H9 (cell line): ENCODE measurements around the gene MIEF1. TPM values are rescaled to one million over a fixed set of nuclear protein-coding genes. Genes with fewer than 3 reads are reported as not detected.

Experiments
- DNase-seq: peaks from one replicate; pipeline ENCODE4 v3.0.0-alpha.2; 2017
- H2AFZ ChIP-seq: one replicate; pipeline ENCODE4 v1.6.1; 2013; ENCODE audit warnings: mild to moderate bottlenecking, low read length, control low read depth, moderate library complexity
- H2AK5ac ChIP-seq: 2 replicates; pipeline ENCODE4 v1.6.1; 2013; ENCODE audit warnings: low read length, control low read depth, mixed read lengths; ENCODE audit not compliant: insufficient read length
- H2BK120ac ChIP-seq: one replicate; pipeline ENCODE4 v1.6.1; 2013; ENCODE audit warnings: low read depth, mild to moderate bottlenecking, low read length, control low read depth, inconsistent platforms; ENCODE audit not compliant: poor library complexity, severe bottlenecking
- H2BK12ac ChIP-seq: 2 replicates; pipeline ENCODE4 v1.6.1; 2013; ENCODE audit warnings: low read length, control low read depth, mixed read lengths, low read depth; ENCODE audit not compliant: insufficient read length
- H2BK15ac ChIP-seq: 2 replicates; pipeline ENCODE4 v1.6.1; 2013; ENCODE audit warnings: low read depth, low read length, control low read depth
- H2BK20ac ChIP-seq: one replicate; pipeline ENCODE4 v1.6.1; 2013; ENCODE audit warnings: low read depth, mild to moderate bottlenecking, low read length, control low read depth, inconsistent platforms; ENCODE audit not compliant: poor library complexity, severe bottlenecking
- H2BK5ac ChIP-seq: 2 replicates; pipeline ENCODE4 v1.6.1; 2013; ENCODE audit warnings: low read length, control low read depth, mixed read lengths; ENCODE audit not compliant: insufficient read length
- H3K14ac ChIP-seq: 2 replicates; pipeline ENCODE4 v1.6.1; 2013; ENCODE audit warnings: low read length, control low read depth; ENCODE audit not compliant: insufficient read depth
- H3K18ac ChIP-seq: 2 replicates; pipeline ENCODE4 v1.6.1; 2013; ENCODE audit warnings: low read depth, mild to moderate bottlenecking, mixed read lengths, low read length, control low read depth; ENCODE audit not compliant: insufficient read length
- H3K23ac ChIP-seq: 2 replicates; pipeline ENCODE4 v1.6.1; 2013; ENCODE audit warnings: low read length, control low read depth, mixed read lengths, low read depth; ENCODE audit not compliant: insufficient read length
- H3K23me2 ChIP-seq: 2 replicates; pipeline ENCODE4 v1.6.1; 2013; ENCODE audit warnings: low read depth, mild to moderate bottlenecking, mixed read lengths, low read length, control low read depth; ENCODE audit not compliant: insufficient read length, poor library complexity, severe bottlenecking
- H3K27ac ChIP-seq: 2 replicates; pipeline ENCODE4 v1.5.1; 2013; ENCODE audit warnings: low read length, control low read depth, mixed read lengths, low read depth; ENCODE audit not compliant: insufficient read length
- H3K27me3 ChIP-seq: 2 replicates; pipeline ENCODE4 v1.6.1; 2013; ENCODE audit warnings: low read length, control low read depth, inconsistent platforms; ENCODE audit not compliant: insufficient read depth
- H3K4ac ChIP-seq: 2 replicates; pipeline ENCODE4 v1.6.1; 2013; ENCODE audit warnings: low read depth, mild to moderate bottlenecking, control low read depth, inconsistent platforms, low read length, moderate library complexity
- H3K4me1 ChIP-seq: 2 replicates; pipeline ENCODE4 v1.6.1; 2013; ENCODE audit warnings: low read length, control low read depth, inconsistent platforms; ENCODE audit not compliant: insufficient read depth
- H3K4me2 ChIP-seq: 2 replicates; pipeline ENCODE4 v1.6.1; 2013; ENCODE audit warnings: low read length, control low read depth, mixed read lengths; ENCODE audit not compliant: insufficient read length, insufficient read depth
- H3K56ac ChIP-seq: 2 replicates; pipeline ENCODE4 v1.6.1; 2013; ENCODE audit warnings: low read depth, mild to moderate bottlenecking, mixed read lengths, low read length, control low read depth; ENCODE audit not compliant: insufficient read length
- H3K79me1 ChIP-seq: 2 replicates; pipeline ENCODE4 v1.6.1; 2013; ENCODE audit warnings: low read depth, mild to moderate bottlenecking, moderate library complexity, low read length, control low read depth, inconsistent platforms; ENCODE audit not compliant: insufficient read depth, poor library complexity, severe bottlenecking
- H3K79me2 ChIP-seq: 2 replicates; pipeline ENCODE4 v1.6.1; 2013; ENCODE audit warnings: low read length, control low read depth, inconsistent platforms; ENCODE audit not compliant: insufficient read depth
- H3K9ac ChIP-seq: 2 replicates; pipeline ENCODE4 v1.6.1; 2013; ENCODE audit warnings: low read length, control low read depth, mixed read lengths; ENCODE audit not compliant: insufficient read length; ENCODE audit errors: extremely low read depth
- H3K9me3 ChIP-seq: one replicate; pipeline ENCODE4 v1.6.1; 2013; ENCODE audit warnings: low read depth, low read length, inconsistent platforms; ENCODE audit not compliant: control insufficient read depth
- H3T11ph ChIP-seq: one replicate; pipeline ENCODE4 v1.6.1; 2013; ENCODE audit warnings: mild to moderate bottlenecking, low read length, control low read depth, inconsistent platforms
- H4K20me1 ChIP-seq: one replicate; pipeline ENCODE4 v1.6.1; 2013; ENCODE audit not compliant: control insufficient read depth, insufficient read length, insufficient read depth
- H4K5ac ChIP-seq: 2 replicates; pipeline ENCODE4 v1.6.1; 2013; ENCODE audit warnings: low read depth, mild to moderate bottlenecking, mixed read lengths, low read length, control low read depth; ENCODE audit not compliant: insufficient read length
- H4K8ac ChIP-seq: replicated peaks from 2 replicates; pipeline ENCODE4 v1.6.1; 2013; ENCODE audit warnings: low read length, control low read depth, mixed read lengths, low read depth; ENCODE audit not compliant: insufficient read length
- H4K91ac ChIP-seq: 2 replicates; pipeline ENCODE4 v1.6.1; 2013; ENCODE audit warnings: low read depth, mild to moderate bottlenecking, moderate library complexity, mixed read lengths, low read length, control low read depth; ENCODE audit not compliant: insufficient read length
- H3K27ac Mint-ChIP-seq, 3 experiments: 2 replicates in 2 of 3; 3 replicates in 1 of 3; pipeline ENCODE4 v1.8.0; 2020 to 2021; ENCODE audit warnings: mixed read lengths in 3 of 3, mild to moderate bottlenecking in 1 of 3, moderate library complexity in 1 of 3
- H3K27me3 Mint-ChIP-seq: 2 replicates; pipeline ENCODE4 v1.8.0; 2021; ENCODE audit warnings: low read depth, mild to moderate bottlenecking, moderate library complexity, mixed read lengths
- H3K36me3 Mint-ChIP-seq, 3 experiments: 2 replicates in 2 of 3; 3 replicates in 1 of 3; pipeline ENCODE4 v1.8.0; 2020 to 2021; ENCODE audit warnings: low read depth in 3 of 3, mixed read lengths in 3 of 3; ENCODE audit not compliant: insufficient read depth in 1 of 3
- H3K4me1 Mint-ChIP-seq, 2 experiments: 2 replicates each; pipeline ENCODE4 v1.8.0; 2020; ENCODE audit warnings: mixed read lengths in 2 of 2
- H3K4me3 Mint-ChIP-seq, 2 experiments: 2 replicates in 1 of 2; 3 replicates in 1 of 2; pipeline ENCODE4 v1.8.0; 2020 to 2021; ENCODE audit warnings: mild to moderate bottlenecking in 2 of 2, mixed read lengths in 2 of 2, moderate library complexity in 1 of 2
- H3K9me3 Mint-ChIP-seq, 2 experiments: 2 replicates in 1 of 2; 3 replicates in 1 of 2; pipeline ENCODE4 v1.8.0; 2020; ENCODE audit warnings: mild to moderate bottlenecking in 2 of 2, mixed read lengths in 2 of 2, moderate library complexity in 1 of 2
- CTCF ChIP-seq: fragments of 200-600 bp; sonication (generic); conservative IDR thresholded peaks from 3 replicates; pipeline ENCODE4 v1.8.0; 2021; ENCODE audit warnings: antibody characterized with exemption, mild to moderate bottlenecking
- WGBS: extraction: QIAGEN DNeasy Blood & Tissue Kit; methylation state at CpG from one replicate; pipeline ENCODE4 v1.1.7; 2013; ENCODE audit warnings: missing lambda C conversion rate, low lambda C conversion rate, mixed read lengths; ENCODE audit not compliant: insufficient read length; ENCODE audit errors: extremely low coverage; 5-methylcytosine and 5-hydroxymethylcytosine counted together
- total RNA-seq: library from RNA; stranded (reverse); gene quantifications from 2 replicates; pipeline ENCODE4 v1.2.1, GENCODE V29; 2021

MIEF1 gene
- total RNA-seq, 1 experiment from 2014 or later, result 32.6 TPM

DNA sequence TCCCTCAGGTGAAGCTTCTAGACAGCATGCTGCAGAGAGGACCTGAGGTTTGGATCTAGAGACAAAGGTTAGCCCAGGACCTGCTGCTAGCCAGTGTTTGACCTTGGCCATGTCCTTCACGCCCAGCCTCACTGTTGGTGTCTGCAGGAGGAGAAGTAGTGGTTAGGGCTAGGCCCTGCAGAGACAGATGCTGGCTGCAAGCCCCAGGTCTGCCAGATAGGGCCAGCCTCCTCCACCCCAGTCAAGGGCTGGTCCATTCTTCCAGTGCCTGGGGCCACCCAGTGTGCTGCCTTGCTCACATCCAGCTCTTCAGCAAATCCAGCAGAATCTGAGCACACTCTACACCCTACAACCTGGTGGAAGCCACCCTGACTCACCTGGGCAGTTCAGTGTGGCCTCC lies 21.5 kb upstream of the MIEF1 start:
- no peak overlapping the region for H3K9ac ChIP-seq
- no peaks in the 10 kb centered on the region for H3K79me1 ChIP-seq
- no peaks in the 10 kb centered on the region; the same call in 1 of the 2 replicates for H3K4me1 ChIP-seq
- no peak overlapping the region for H3K14ac ChIP-seq
- no peak overlapping the region for H4K91ac ChIP-seq
- Mint-ChIP-seq H3K27me3 (peaks cover 41% of the 10 kb centered on the region), H3K4me3 (no peak overlapping the region), H3K36me3 (no peaks in the 10 kb centered on the region), H3K4me1 (peaks cover 5 to 10% of the 10 kb centered on the region in 2 experiments), H3K9me3 (no peaks in the 10 kb centered on the region), H3K27ac (no peak overlapping the region)
- H3K23ac ChIP-seq, result no peak overlapping the region
- H3K27me3 ChIP-seq, result no peaks in the 10 kb centered on the region
- H2BK15ac ChIP-seq, result no peak overlapping the region
- no peaks in the 10 kb centered on the region for H3K79me2 ChIP-seq
- H3T11ph ChIP-seq, result no peak overlapping the region
- H3K23me2 ChIP-seq, result no peaks in the 10 kb centered on the region
- H4K8ac ChIP-seq, result no peak overlapping the region
- no peak overlapping the region for H2BK120ac ChIP-seq
- H2BK20ac ChIP-seq, result no peak overlapping the region
- H3K27ac ChIP-seq, result no peak overlapping the region
- H3K18ac ChIP-seq, result no peak overlapping the region
- WGBS, result no CpG with 5 or more reads among the region's 1 CpG
- no peak overlapping the region for H2AFZ ChIP-seq
- no peaks in the 10 kb centered on the region for H3K9me3 ChIP-seq
- H3K4ac ChIP-seq, result no peak overlapping the region
- no peak overlapping the region for H3K56ac ChIP-seq
- H2BK12ac ChIP-seq, result no peak overlapping the region
- no peak overlapping the region for H2AK5ac ChIP-seq
- no peaks in the 10 kb centered on the region for H4K20me1 ChIP-seq
- TF ChIP-seq CTCF, result no peak
- no peak overlapping the region for H3K4me2 ChIP-seq
- DNase-seq, result no peak
- no peak overlapping the region for H2BK5ac ChIP-seq
- H4K5ac ChIP-seq, result no peak overlapping the region
